Activated naive CD4-positive, alpha-beta T cell treated with anti-CD3 and anti-CD28 coated beads, Interleukin-2, amount 10 ng/mL, durations not matched to agents 7 days and 5 days (primary cell): ENCODE results near the gene C1QTNF12.
A peak's percentile ranks its signal among the peaks of the same experiment; 100 is the strongest.

ENCODE experiments used
- CTCF ChIA-PET: fragments of 350-600 bp; sonication (Branson Sonifier 250); formaldehyde crosslinking; loops from one replicate; lab custom pipeline; 2021; ENCODE audit warnings: antibody characterized with exemption; lab: Charles Lee
- DNase-seq: peaks from one replicate; pipeline ENCODE4 v3.0.0-alpha.2; 2020
- H3K27ac Mint-ChIP-seq: one replicate; pipeline ENCODE4 v1.8.0; 2021; ENCODE audit warnings: mild to moderate bottlenecking, moderate library complexity, mixed read lengths
- H3K27me3 Mint-ChIP-seq: one replicate; pipeline ENCODE4 v1.8.0; 2021; ENCODE audit warnings: mild to moderate bottlenecking, mixed read lengths
- H3K36me3 Mint-ChIP-seq: one replicate; pipeline ENCODE4 v1.8.0; 2021; ENCODE audit warnings: mixed read lengths
- H3K4me1 Mint-ChIP-seq: one replicate; pipeline ENCODE4 v1.8.0; 2021; ENCODE audit warnings: mixed read lengths
- H3K4me3 Mint-ChIP-seq: one replicate; pipeline ENCODE4 v1.8.0; 2021; ENCODE audit warnings: mild to moderate bottlenecking, moderate library complexity, mixed read lengths
- H3K9me3 Mint-ChIP-seq: one replicate; pipeline ENCODE4 v1.8.0; 2021; ENCODE audit warnings: mixed read lengths

The C1QTNF12 gene

DNA sequence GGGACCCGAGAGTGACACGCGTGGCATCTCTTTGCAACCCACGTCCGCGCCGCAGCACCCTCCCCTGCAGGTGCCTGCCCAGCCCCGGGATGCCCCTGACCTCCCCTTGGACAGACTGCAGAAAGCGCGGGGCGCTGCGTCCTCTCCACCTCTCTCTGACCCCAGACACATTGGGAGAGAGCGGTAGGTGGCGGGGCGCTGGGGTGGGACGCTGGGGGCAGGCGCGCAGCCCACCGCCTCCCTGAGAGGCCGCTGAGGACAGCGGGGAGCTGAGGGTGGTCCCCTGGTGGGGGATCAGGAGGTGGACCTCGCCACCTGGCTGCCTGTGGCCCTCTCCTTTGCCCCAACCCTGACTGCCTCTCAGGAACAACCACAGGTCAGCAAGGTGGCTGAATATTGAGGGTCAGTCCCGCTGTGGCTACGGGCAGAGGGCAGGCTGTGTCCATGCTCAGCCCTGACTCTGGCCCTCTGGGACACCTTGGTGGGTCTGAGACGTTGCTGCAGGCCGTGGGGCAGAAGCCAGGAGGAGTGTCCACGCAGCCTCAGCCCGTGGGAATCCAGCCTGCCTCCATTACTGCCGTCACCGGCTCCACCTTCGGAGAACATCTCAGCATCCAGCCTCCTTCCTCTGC is 27.9 kb upstream of the C1QTNF12 start:
- DNase-seq, result no peak
- H3K4me3 Mint-ChIP-seq, result peak overlapping the region; percentile 63
- peaks cover 44% of the 10 kb centered on the region for H3K4me1 Mint-ChIP-seq
- no peaks in the 10 kb centered on the region for H3K27me3 Mint-ChIP-seq
- H3K9me3 Mint-ChIP-seq, result no peaks in the 10 kb centered on the region
- peak overlapping the region; percentile 42 for H3K27ac Mint-ChIP-seq
- CTCF ChIA-PET, result interaction anchor here (1.2 kb wide), 1 partner anchor 152 kb away, joined by 4 read pairs; no protein-coding TSS in a partner anchor
- H3K36me3 Mint-ChIP-seq, result peaks cover 30% of the 10 kb centered on the region

DNA sequence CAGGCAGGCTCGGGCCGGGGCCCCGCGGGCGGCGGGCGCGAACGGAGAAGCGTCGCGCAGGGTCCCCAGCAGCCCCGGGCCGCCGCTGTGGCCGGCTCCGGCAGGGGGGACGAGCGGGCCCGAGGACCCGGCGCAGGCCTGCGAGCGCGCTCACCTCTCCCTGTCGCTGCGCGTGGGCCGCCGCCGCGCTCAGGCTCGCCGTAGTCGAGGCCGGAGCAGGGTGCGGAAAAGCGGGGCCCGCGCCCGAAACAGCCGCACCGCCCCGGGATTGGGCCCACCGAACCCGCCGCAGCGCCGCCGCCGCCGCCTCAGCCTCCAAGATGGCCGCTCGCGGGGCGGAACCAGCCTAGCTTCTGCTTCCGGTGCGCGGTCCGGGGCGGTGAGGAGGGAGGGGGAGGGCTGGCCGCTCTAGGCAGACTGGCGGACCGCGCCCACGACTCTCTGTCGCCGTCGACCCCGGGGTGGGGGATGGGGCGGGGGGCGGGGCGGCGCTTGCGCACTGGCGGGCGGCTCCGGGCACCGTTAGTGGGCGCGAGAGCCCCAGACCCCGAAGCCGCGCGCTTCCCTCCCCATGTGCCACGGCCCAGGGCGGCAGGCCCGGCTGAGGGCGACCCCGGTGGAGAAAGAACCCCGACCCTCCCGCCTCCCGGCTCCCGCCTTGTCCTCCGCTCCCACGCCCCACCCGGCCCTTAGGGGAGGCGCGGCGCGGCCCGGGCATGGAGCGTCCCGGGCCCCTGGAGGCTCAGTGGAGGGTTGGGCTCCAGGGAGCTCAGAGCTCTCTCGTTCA is 27.2 kb upstream of the C1QTNF12 start, which contains the start of gene UBE2J2:
Gene UBE2J2, minus strand, starts transcription at position 343 of the 787 bp plus-strand sequence. CDS start 5,862 bp downstream, outside the sequence.
- Mint-ChIP-seq H3K36me3 (peaks cover 30% of the 10 kb centered on the region), H3K27ac (peak within 1 kb of the TSS; percentile 87), H3K27me3 (no peaks in the 10 kb centered on the region), H3K9me3 (no peaks in the 10 kb centered on the region), H3K4me1 (peaks cover 44% of the 10 kb centered on the region), H3K4me3 (peak within 1 kb of the TSS; percentile 90)
- DNase-seq, result peak; percentile 96
- CTCF ChIA-PET, result interaction anchor here (1.2 kb wide), 1 partner anchor 151 kb away, joined by 4 read pairs; no protein-coding TSS in a partner anchor

- no peak for DNase-seq
- Mint-ChIP-seq H3K4me3 (peak overlapping the region; percentile 90), H3K4me1 (peaks cover 44% of the 10 kb centered on the region), H3K27me3 (no peaks in the 10 kb centered on the region), H3K36me3 (peaks cover 32% of the 10 kb centered on the region), H3K9me3 (no peaks in the 10 kb centered on the region), H3K27ac (peak overlapping the region; percentile 87)
- CTCF ChIA-PET, result interaction anchor here (1.2 kb wide), 1 partner anchor 151 kb away, joined by 4 read pairs; no protein-coding TSS in a partner anchor
Observed at GRCh38 chr1:1273209-1273511, 26.6 kb upstream of the C1QTNF12 start.

- H3K4me3 Mint-ChIP-seq, result peak overlapping the region; percentile 90
- peaks cover 44% of the 10 kb centered on the region for H3K4me1 Mint-ChIP-seq
- peaks cover 33% of the 10 kb centered on the region for H3K36me3 Mint-ChIP-seq
- DNase-seq, result peak; percentile 44
- CTCF ChIA-PET, result no interaction called here
- no peaks in the 10 kb centered on the region for H3K9me3 Mint-ChIP-seq
- no peaks in the 10 kb centered on the region for H3K27me3 Mint-ChIP-seq
- peak overlapping the region; percentile 87 for H3K27ac Mint-ChIP-seq
Observed at GRCh38 chr1:1272341-1273208, 26.1 kb upstream of the C1QTNF12 start.

GRCh38 chr1:1270813-1271212 is 24.3 kb upstream of the C1QTNF12 start:
- DNase-seq, result no peak
- Mint-ChIP-seq H3K4me1 (peaks cover 43% of the 10 kb centered on the region), H3K9me3 (no peaks in the 10 kb centered on the region), H3K27ac (peak overlapping the region; percentile 29), H3K27me3 (no peaks in the 10 kb centered on the region), H3K36me3 (peaks cover 40% of the 10 kb centered on the region), H3K4me3 (peak overlapping the region; percentile 51)
- CTCF ChIA-PET, result interaction anchor here (1.1 kb wide), 2 partner anchors 148 to 286 kb away, joined by 3 read pairs; no protein-coding TSS in a partner anchor

DNA sequence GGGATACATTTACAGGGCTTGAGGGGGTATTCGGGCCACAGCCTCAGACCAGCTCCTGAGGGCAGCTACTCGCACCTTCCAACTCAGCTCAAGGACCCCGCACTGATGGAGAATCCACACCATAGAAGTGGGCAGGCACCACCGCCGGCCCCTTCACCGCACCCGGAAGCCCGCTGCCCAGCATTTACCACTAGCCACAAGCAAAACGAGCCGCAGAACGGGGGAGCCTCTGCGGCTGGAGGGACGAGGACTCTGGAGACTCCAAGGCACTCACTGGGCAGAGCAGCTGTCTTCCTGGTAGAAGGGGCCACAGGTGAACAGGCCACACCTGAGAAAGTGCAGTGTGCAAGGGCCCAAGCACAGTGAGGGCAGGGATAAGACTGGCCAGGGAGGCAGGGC is 21.8 kb upstream of the C1QTNF12 start:
- Mint-ChIP-seq H3K27ac (no peak overlapping the region), H3K9me3 (no peaks in the 10 kb centered on the region), H3K36me3 (peaks cover 47% of the 10 kb centered on the region), H3K27me3 (no peaks in the 10 kb centered on the region), H3K4me3 (no peak overlapping the region), H3K4me1 (peaks cover 35% of the 10 kb centered on the region)
- CTCF ChIA-PET, result interaction anchor here (1.5 kb wide), 1 partner anchor 146 kb away, joined by 3 read pairs; no protein-coding TSS in a partner anchor
- no peak for DNase-seq

GRCh38 chr1:1267488-1268283 is 21.2 kb upstream of the C1QTNF12 start:
- no peak for DNase-seq
- H3K27ac Mint-ChIP-seq, result no peak overlapping the region
- H3K9me3 Mint-ChIP-seq, result no peaks in the 10 kb centered on the region
- H3K4me3 Mint-ChIP-seq, result no peak overlapping the region
- peaks cover 45% of the 10 kb centered on the region for H3K36me3 Mint-ChIP-seq
- no peaks in the 10 kb centered on the region for H3K27me3 Mint-ChIP-seq
- H3K4me1 Mint-ChIP-seq, result peaks cover 31% of the 10 kb centered on the region
- CTCF ChIA-PET, result interaction anchor here (1.5 kb wide), 1 partner anchor 145 kb away, joined by 3 read pairs; no protein-coding TSS in a partner anchor

- Mint-ChIP-seq H3K27ac (no peak overlapping the region), H3K36me3 (peaks cover 38% of the 10 kb centered on the region), H3K27me3 (no peaks in the 10 kb centered on the region), H3K4me3 (no peak overlapping the region), H3K9me3 (no peaks in the 10 kb centered on the region), H3K4me1 (peaks cover 16% of the 10 kb centered on the region)
- DNase-seq, result no peak
- CTCF ChIA-PET, result interaction anchor here (2.7 kb wide), 1 partner anchor 143 kb away, joined by 17 read pairs; no protein-coding TSS in a partner anchor
Observed at GRCh38 chr1:1264868-1265272, 18.3 kb upstream of the C1QTNF12 start.

DNA sequence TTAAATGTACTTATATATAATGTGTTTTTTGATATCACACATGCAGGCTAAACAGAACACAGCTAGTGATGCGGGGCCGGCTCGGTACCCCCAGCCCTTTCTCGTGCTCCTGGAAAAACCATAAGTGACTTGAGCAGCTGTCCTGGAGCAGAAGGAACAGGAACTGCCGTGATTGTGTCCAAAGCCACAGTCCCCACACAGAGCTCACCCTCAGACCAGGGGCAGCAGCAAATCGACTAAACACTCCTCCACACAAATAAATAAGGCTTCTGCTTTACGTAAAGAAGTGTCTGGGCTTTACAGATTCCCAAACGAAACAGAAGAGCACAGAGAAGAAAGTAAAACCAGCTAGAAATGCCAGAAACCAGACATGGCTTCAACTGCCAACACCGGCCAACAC is 17.5 kb upstream of the C1QTNF12 start:
- Mint-ChIP-seq H3K4me3 (no peak overlapping the region), H3K27ac (no peak overlapping the region), H3K4me1 (peaks cover 13% of the 10 kb centered on the region), H3K9me3 (no peaks in the 10 kb centered on the region), H3K27me3 (no peaks in the 10 kb centered on the region), H3K36me3 (peaks cover 43% of the 10 kb centered on the region)
- CTCF ChIA-PET, result interaction anchor here (2.7 kb wide), 1 partner anchor 142 kb away, joined by 17 read pairs; no protein-coding TSS in a partner anchor
- no peak for DNase-seq

GRCh38 chr1:1262758-1263157 is 16.2 kb upstream of the C1QTNF12 start:
- Mint-ChIP-seq H3K36me3 (peaks cover 45% of the 10 kb centered on the region), H3K9me3 (no peaks in the 10 kb centered on the region), H3K27me3 (no peaks in the 10 kb centered on the region), H3K27ac (no peak overlapping the region), H3K4me3 (no peak overlapping the region), H3K4me1 (peaks cover 14% of the 10 kb centered on the region)
- DNase-seq, result no peak
- CTCF ChIA-PET, result no interaction called here

GRCh38 chr1:1262071-1262470 is 15.5 kb upstream of the C1QTNF12 start:
- no peak for DNase-seq

GRCh38 chr1:1260843-1261560 is 14.5 kb upstream of the C1QTNF12 start:
- H3K4me3 Mint-ChIP-seq, result no peak overlapping the region
- no peak for DNase-seq

More at GRCh38 chr1:1262071-1262470, 15.5 kb upstream of the C1QTNF12 start:
- Mint-ChIP-seq H3K9me3 (no peaks in the 10 kb centered on the region), H3K36me3 (peaks cover 44% of the 10 kb centered on the region), H3K27ac (no peak overlapping the region), H3K4me3 (no peak overlapping the region), H3K4me1 (peaks cover 16% of the 10 kb centered on the region), H3K27me3 (no peaks in the 10 kb centered on the region)
- CTCF ChIA-PET, result interaction anchor here (1.9 kb wide), 1 partner anchor 140 kb away, joined by 9 read pairs; no protein-coding TSS in a partner anchor

More at GRCh38 chr1:1260843-1261560, 14.5 kb upstream of the C1QTNF12 start:
- Mint-ChIP-seq H3K27ac (peak overlapping the region; percentile 85), H3K36me3 (peaks cover 45% of the 10 kb centered on the region), H3K27me3 (no peaks in the 10 kb centered on the region), H3K4me1 (peaks cover 16% of the 10 kb centered on the region), H3K9me3 (no peaks in the 10 kb centered on the region)
- CTCF ChIA-PET, result interaction anchor here (1.1 to 1.9 kb wide), 2 partner anchors 23 to 139 kb away, joined by 3 to 9 read pairs; no protein-coding TSS in a partner anchor
